DMS114 treated with DMSO at 0.1 percent for 48 hours (cell line): Measurements from ENCODE around the gene ABHD16B.

ENCODE experiments used
- DNase-seq: peaks from one replicate; lab custom pipeline; 2025; ENCODE audit not compliant: unreplicated experiment; lab: John Stamatoyannopoulos, UW

ABHD16B gene

GRCh38 chr20:63861365-63861934 is at the start of gene ABHD16B:
TSS of gene ABHD16B (plus strand) at chr20:63861498. CDS start at chr20:63861541, 43 bp downstream.
- DNase-seq: no peak

- DNase-seq: no peak
Observed at GRCh38 chr20:63814891-63815614, 46.2 kb upstream of the ABHD16B start.

- no peak for DNase-seq
Observed at GRCh38 chr20:63815615-63816253, 45.6 kb upstream of the ABHD16B start.

- peak; percentile 43 for DNase-seq
Observed at GRCh38 chr20:63819224-63819921, 41.9 kb upstream of the ABHD16B start.

- DNase-seq: no peak
Observed at GRCh38 chr20:63821811-63822210, 39.5 kb upstream of the ABHD16B start.

GRCh38 chr20:63822276-63822696 is 39.0 kb upstream of the ABHD16B start:
- no peak for DNase-seq

GRCh38 chr20:63823691-63824311 is 37.5 kb upstream of the ABHD16B start:
- no peak for DNase-seq

GRCh38 chr20:63825331-63826118 is 35.8 kb upstream of the ABHD16B start:
- DNase-seq: no peak

- DNase-seq: no peak
Observed at GRCh38 chr20:63826753-63827152, 34.5 kb upstream of the ABHD16B start.

GRCh38 chr20:63828124-63828523 is 33.2 kb upstream of the ABHD16B start:
- no peak for DNase-seq

- DNase-seq: no peak
Observed at GRCh38 chr20:63828545-63828944, 32.8 kb upstream of the ABHD16B start.

- DNase-seq: no peak
Observed at GRCh38 chr20:63828951-63829350, 32.3 kb upstream of the ABHD16B start.

- DNase-seq: no peak
Observed at GRCh38 chr20:63829603-63829944, 31.7 kb upstream of the ABHD16B start.

GRCh38 chr20:63829945-63830835 is 31.1 kb upstream of the ABHD16B start:
- DNase-seq: no peak

GRCh38 chr20:63830841-63831588 is 30.3 kb upstream of the ABHD16B start, which contains the start of gene ZBTB46:
TSS of gene ZBTB46 (minus strand) at chr20:63831264. CDS start at chr20:63790757, 40,507 bp downstream.
- DNase-seq: no peak

- no peak for DNase-seq
Observed at GRCh38 chr20:63831646-63831992, 29.7 kb upstream of the ABHD16B start.

- DNase-seq: no peak
Observed at GRCh38 chr20:63831993-63832686, 29.2 kb upstream of the ABHD16B start.

GRCh38 chr20:63833776-63834490 is 27.4 kb upstream of the ABHD16B start:
- no peak for DNase-seq
